T-helper 2 cell (primary cell): ENCODE measurements around the gene RNF212.
"Not testable (repeated sequence)": the region's sequence is repeated elsewhere in the genome, so short reads cannot be mapped to it uniquely, and the experiment has no call there.

Source experiments
- DNase-seq, 5 experiments: peaks; one replicate each; pipeline versions ENCODE4 v3.0.0 to v3.0.0-alpha.2; 2012 to 2022
- total RNA-seq, 2 donors: gene quantifications; one replicate each; lab custom pipeline; 2026; lab: John Stamatoyannopoulos, UW

Gene RNF212
- total RNA-seq: 0.81 to 0.94 reads per million in 2 donors

GRCh38 chr4:1113311-1114009 is at the start of gene RNF212:
TSS of gene RNF212 (minus strand) at chr4:1113564. CDS start at chr4:1113464, 100 bp downstream.
- peak in 3 of 5 experiments; percentile 26 to 50 (median 39) for DNase-seq

GRCh38 chr4:1160351-1160750 is 47.0 kb upstream of the RNF212 start:
- DNase-seq: no peak

DNA sequence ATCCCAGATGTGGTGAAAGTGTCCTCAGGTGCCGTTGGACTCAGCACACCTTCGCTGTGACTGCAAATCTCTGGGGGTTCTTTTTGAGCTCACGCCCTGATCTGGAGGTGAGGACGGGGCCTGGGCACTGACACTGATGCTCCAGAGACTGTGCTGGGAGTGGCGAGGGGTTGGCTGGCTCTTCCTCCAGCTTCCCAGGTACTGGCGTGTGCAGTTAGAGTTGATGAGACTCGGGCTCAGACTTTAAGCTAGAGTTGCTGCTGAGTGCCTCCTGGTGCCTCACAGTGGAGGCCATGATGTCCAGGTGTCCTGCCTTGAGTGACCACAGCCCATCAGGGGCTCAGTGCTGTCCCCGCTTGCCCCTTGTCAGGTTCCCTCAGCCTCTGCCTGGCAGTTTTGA is 42.7 kb upstream of the RNF212 start:
- DNase-seq: no peak

DNA sequence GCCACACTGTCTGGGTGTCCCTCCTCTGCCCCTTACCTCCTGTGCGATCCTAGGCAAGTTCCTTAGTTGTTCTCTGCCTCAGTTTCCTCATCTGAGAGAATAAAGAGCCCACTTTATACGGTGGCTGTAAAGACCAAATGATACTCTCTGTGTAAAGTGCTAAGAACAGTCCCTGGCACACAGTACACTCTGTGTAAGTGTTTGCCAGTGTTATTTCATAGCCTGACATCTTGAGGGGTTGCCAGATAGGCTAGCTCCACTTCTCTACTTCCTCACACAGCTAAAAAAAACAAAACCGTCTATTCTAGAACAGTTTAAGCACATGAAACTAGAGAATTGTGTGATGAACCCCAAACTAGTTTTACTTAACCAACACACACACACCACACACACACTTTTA is 42.0 kb upstream of the RNF212 start:
- DNase-seq: no peak

DNA sequence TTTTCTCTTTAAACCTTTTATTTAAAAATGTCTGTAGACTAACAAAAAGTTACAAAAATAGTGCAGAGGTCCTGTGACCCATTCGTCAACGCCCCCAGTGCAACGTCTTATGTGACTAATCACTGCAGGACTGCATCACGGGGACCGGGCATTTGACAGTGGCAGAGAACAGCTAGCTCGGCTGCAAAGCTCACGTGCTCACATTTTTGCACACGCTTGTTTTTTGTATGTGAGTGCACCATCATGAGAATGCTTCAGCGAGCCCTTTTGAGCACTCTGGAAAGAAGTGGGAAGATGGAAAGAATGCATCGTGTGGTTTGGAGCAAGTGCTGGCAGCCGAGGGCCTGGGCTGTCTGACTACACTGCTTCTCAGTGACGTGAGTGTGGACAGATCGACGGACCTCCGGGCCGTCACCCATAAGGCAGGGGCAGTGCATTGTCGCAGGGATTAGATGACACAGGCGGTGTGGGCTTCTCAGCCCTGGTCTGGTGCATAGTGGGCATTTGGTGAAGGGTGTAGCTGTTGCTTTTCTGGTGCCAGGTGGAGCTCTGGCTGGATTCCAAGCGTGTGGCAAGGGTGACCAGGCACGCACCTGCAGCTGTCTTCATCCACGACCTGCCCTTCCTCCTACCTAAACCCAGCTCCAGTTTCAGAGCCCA is 41.3 kb upstream of the RNF212 start:
- no peak for DNase-seq

- DNase-seq: no peak
These were observed 40.8 kb upstream of the RNF212 start for GRCh38 chr4:1154126-1154522.

DNA sequence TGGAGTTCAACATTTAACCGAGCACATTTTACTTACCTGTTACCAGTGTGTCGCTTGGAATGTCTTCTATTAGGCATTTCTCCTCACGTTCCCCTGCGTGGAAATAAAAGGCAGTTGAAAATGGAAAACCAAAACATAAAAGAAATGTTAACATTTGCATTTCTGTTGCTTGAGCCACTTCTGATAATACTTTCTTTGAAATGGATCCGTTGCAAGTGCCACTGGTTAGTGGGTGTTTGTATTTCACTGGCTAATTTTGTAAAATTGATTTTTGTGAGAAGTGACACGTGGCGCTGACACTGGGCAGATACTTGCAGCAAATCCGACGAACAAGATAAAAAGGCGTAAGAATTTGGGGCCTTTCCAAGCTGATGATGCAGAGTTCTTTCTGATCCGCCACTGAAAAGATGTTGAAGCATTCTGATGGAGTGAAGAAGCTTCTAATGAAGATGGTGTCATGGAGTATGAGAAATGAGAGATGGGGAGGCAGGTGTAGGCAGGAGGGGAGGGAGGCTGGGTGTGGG is 40.3 kb upstream of the RNF212 start:
- DNase-seq: no peak

- no peak for DNase-seq
These were observed 38.9 kb upstream of the RNF212 start for GRCh38 chr4:1152290-1152689.

- DNase-seq: no peak
These were observed 38.2 kb upstream of the RNF212 start for GRCh38 chr4:1151541-1151940.

GRCh38 chr4:1150875-1151274 is 37.5 kb upstream of the RNF212 start:
- DNase-seq: no peak

DNA sequence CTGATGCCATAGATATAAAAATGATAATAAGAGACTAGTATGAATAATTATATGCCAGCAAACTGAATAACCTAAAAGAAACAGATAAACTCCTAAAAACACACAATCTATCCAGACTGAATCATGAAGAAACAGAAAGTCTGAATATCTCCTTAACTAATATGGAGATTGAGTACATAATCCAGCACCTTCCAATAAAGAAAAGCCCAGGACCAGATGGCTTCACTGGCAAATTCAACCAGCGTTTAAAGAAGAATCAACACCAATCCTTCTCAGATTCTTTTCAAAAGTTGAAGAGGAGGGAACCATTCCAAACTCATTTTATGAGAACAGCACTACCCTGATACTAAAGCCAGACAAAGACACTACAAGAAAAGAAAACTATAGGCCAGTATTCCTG is 26.5 kb upstream of the RNF212 start:
- no peak for DNase-seq

- no peak for DNase-seq
These were observed 24.5 kb upstream of the RNF212 start for GRCh38 chr4:1137850-1138249.

- DNase-seq: peak in 2 of 5 experiments; percentile 3 to 59
These were observed 23.9 kb upstream of the RNF212 start for GRCh38 chr4:1137063-1137776.

GRCh38 chr4:1136048-1136447 is 22.7 kb upstream of the RNF212 start:
- no peak for DNase-seq

- no peak for DNase-seq
These were observed 19.7 kb upstream of the RNF212 start for GRCh38 chr4:1133033-1133432.

GRCh38 chr4:1130316-1131186 is 17.2 kb upstream of the RNF212 start:
- peak; percentile 28 to 80 (median 58) for DNase-seq

- DNase-seq: no peak
These were observed 13.1 kb upstream of the RNF212 start for GRCh38 chr4:1126506-1126905.

- DNase-seq: not testable (repeated sequence)
These were observed 12.1 kb upstream of the RNF212 start for GRCh38 chr4:1125466-1125865.

DNA sequence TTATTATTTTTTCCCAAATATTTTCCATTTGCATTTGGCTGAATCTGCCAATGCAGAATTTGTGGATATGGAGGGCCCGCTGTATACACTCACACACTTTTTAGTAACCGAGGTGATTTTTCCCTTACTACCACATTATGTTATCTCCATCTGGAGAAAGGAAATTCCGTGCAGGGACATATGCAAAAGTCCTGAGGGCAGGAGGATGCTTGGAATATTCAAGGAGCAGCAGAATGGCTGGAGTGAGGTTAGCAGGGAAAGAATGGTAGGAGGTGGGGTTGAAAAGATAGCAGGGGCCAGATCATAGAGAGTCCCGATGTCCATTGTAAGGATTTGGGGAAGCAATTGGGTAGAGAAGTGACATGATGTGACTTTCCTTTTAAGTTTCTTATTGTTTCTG is 11.5 kb upstream of the RNF212 start:
- DNase-seq: no peak

DNA sequence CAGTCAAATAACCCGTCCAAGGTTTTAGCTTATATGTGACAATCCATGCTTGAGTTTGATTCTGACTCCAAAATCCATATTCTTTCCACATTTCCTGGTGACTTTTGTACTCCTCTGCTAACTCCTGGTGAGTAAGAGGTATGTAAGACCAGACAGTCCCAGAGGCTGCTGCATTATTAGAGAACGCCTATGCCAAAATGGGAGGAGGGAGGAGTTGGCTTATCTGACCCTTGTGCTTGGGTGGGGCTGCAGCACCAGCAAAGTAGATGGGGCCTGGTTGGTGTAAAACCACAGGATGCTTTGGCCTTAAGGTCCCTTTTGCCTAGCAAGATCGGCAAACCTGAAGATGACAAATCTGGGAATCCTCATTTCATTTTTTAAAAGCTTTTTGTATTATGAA is 9.1 kb upstream of the RNF212 start:
- no peak for DNase-seq

- no peak for DNase-seq
These were observed 3.5 kb upstream of the RNF212 start for GRCh38 chr4:1116838-1117237.

- no peak for DNase-seq
These were observed 2.3 kb upstream of the RNF212 start for GRCh38 chr4:1115528-1116293.
